OCI-LY3 (cell line): ENCODE data around the gene NTSR2.

Experiments
- H2AFZ ChIP-seq: fragments of 200-600, 300-600 bp; shearing (Covaris generic); 2 replicates; pipeline ENCODE4 v1.6.0; 2014; ENCODE audit warnings: antibody characterized with exemption, low read depth, low read length
- H3K27ac ChIP-seq: fragments of 200-600, 300-600 bp; sonication (generic); 2 replicates; pipeline ENCODE4 v1.5.1; 2014; ENCODE audit warnings: mild to moderate bottlenecking, low read length, moderate library complexity, mixed read lengths
- H3K27me3 ChIP-seq: fragments of 200-600, 300-600 bp; sonication (generic); 2 replicates; pipeline ENCODE4 v1.6.1; 2014; ENCODE audit warnings: low read depth, low read length, mixed read lengths
- H3K36me3 ChIP-seq: fragments of 200-600, 300-600 bp; sonication (generic); replicated peaks from 2 replicates; pipeline ENCODE3; 2014; ENCODE audit warnings: low read depth, low read length, mixed read lengths
- H3K4me1 ChIP-seq: fragments of 300-600, 200-600 bp; sonication (generic); 2 replicates; pipeline ENCODE4 v1.6.1; 2014; ENCODE audit warnings: low read length, mixed read lengths
- H3K4me2 ChIP-seq: fragments of 200-600, 300-600 bp; sonication (generic); 2 replicates; pipeline ENCODE4 v1.6.1; 2014; ENCODE audit warnings: low read length, mixed read lengths
- H3K4me3 ChIP-seq: fragments of 300-600, 200-600 bp; sonication (generic); 2 replicates; pipeline ENCODE4 v1.5.1; 2014; ENCODE audit warnings: antibody characterized with exemption, mild to moderate bottlenecking, low read length, moderate library complexity
- H3K79me2 ChIP-seq: fragments of 300-600, 200-600 bp; shearing (Covaris generic); 2 replicates; pipeline ENCODE4 v1.6.1; 2014; ENCODE audit warnings: mild to moderate bottlenecking, low read length, mixed read lengths
- H3K9ac ChIP-seq: fragments of 300-600, 200-600 bp; shearing (Covaris generic); 2 replicates; pipeline ENCODE4 v1.6.0; 2014; ENCODE audit warnings: mild to moderate bottlenecking, low read length, moderate library complexity
- H3K9me3 ChIP-seq: fragments of 200-600, 300-600 bp; shearing (Covaris generic); 2 replicates; pipeline ENCODE4 v1.6.1; 2014; ENCODE audit warnings: low read length, mixed read lengths; ENCODE audit not compliant: insufficient read depth
- H4K20me1 ChIP-seq: fragments of 200-600, 300-600 bp; sonication (generic); 2 replicates; pipeline ENCODE4 v1.6.1; 2016; ENCODE audit warnings: low read length, mixed read lengths; ENCODE audit not compliant: insufficient read depth
- CTCF ChIP-seq: fragments of 200-600, 300-600 bp; sonication (generic); IDR thresholded peaks from 2 replicates; pipeline ENCODE4 v1.5.1; 2014; ENCODE audit warnings: antibody characterized with exemption, low read length, low read depth
- EZH2phosphoT487 ChIP-seq: fragments of 200-600 bp; shearing (Covaris generic); IDR thresholded peaks from 2 replicates; pipeline ENCODE4 v1.6.1; 2018; ENCODE audit warnings: antibody characterized with exemption, mixed run types, low read depth

Gene NTSR2

GRCh38 chr2:11612553-11613215 is 57.3 kb downstream of the NTSR2 start:
- Histone ChIP-seq H3K4me2 (no peak overlapping the region), H3K79me2 (no peaks in the 10 kb centered on the region), H3K4me3 (no peak overlapping the region), H3K27ac (no peak overlapping the region), H3K4me1 (no peaks in the 10 kb centered on the region), H3K9ac (no peak overlapping the region), H3K36me3 (no peaks in the 10 kb centered on the region), H2AFZ (no peak overlapping the region), H4K20me1 (no peaks in the 10 kb centered on the region), H3K9me3 (no peaks in the 10 kb centered on the region), H3K27me3 (no peaks in the 10 kb centered on the region)
- no peak for TF ChIP-seq EZH2phosphoT487
- no peak for TF ChIP-seq CTCF

GRCh38 chr2:11611251-11611650 is 58.7 kb downstream of the NTSR2 start:
- Histone ChIP-seq H3K79me2 (no peaks in the 10 kb centered on the region), H3K27me3 (no peaks in the 10 kb centered on the region), H3K4me3 (no peak overlapping the region), H4K20me1 (no peaks in the 10 kb centered on the region), H3K4me2 (no peak overlapping the region), H3K4me1 (no peaks in the 10 kb centered on the region), H3K36me3 (no peaks in the 10 kb centered on the region), H3K9ac (no peak overlapping the region), H2AFZ (no peak overlapping the region), H3K27ac (no peak overlapping the region), H3K9me3 (no peaks in the 10 kb centered on the region)
- TF ChIP-seq CTCF = no peak
- no peak for TF ChIP-seq EZH2phosphoT487

- Histone ChIP-seq H3K27ac (no peak overlapping the region), H3K9ac (no peak overlapping the region), H3K4me3 (no peak overlapping the region), H3K79me2 (no peaks in the 10 kb centered on the region), H3K4me2 (no peak overlapping the region), H3K9me3 (no peaks in the 10 kb centered on the region), H4K20me1 (no peaks in the 10 kb centered on the region), H3K4me1 (no peaks in the 10 kb centered on the region), H3K36me3 (no peaks in the 10 kb centered on the region), H2AFZ (no peak overlapping the region), H3K27me3 (no peaks in the 10 kb centered on the region)
- no peak for TF ChIP-seq CTCF
- no peak for TF ChIP-seq EZH2phosphoT487
These were observed 59.3 kb downstream of the NTSR2 start for GRCh38 chr2:11610624-11611242.
